Omental fat pad (tissue), 4 donors: ENCODE measurements around the gene NAA50. TPM values are rescaled to one million over a fixed set of nuclear protein-coding genes. Genes with fewer than 3 reads are reported as not detected.

Experiments used
- ATAC-seq: fragments of 150-250 bp; one replicate; pipeline ENCODE4 v1.9.1; 2016; ENCODE audit warnings: mild to moderate bottlenecking, moderate library complexity; ENCODE audit not compliant: low FRiP score
- DNase-seq: peaks from one replicate; pipeline ENCODE4 v3.0.0-alpha.2; 2019; ENCODE audit warnings: low spot score
- total RNA-seq, 4 donors: library from RNA; depleted of rRNA; stranded (reverse); fragments of >200 nt; gene quantifications; one replicate each; pipeline ENCODE4 v1.1.0, GENCODE V29; 2016
- TF ChIP-seq, protein P1 (sequence below), 3 donors: fragments of 450-650 bp; IDR thresholded peaks; one replicate each; pipeline ENCODE4 v1.5.1; 2016 to 2017; ENCODE audit warnings: antibody characterized with exemption in 3 of 3, mild to moderate bottlenecking in 3 of 3, moderate library complexity in 2 of 3

The NAA50 gene
- total RNA-seq, 4 donors from 2014 or later = 64.9 to 185 (median 171) TPM

DNA sequence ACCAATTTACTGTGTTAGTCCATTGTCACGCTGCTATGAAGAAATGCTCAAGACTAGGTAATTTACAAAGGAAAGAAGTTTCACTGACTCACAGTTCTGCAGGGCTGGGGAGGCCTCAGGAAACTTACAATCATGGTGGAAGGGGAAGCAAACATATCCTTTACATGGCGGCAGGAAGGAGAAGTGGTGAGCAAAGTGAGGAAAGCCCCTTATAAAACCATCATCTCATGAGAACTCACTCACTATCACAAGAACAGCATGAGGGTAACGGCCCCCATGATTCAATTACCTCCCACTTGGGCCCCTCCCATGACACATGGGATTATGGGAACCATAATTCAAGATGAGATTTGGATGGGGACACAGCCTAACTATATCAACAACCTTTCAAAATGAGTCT, 69.8 kb downstream of the NAA50 start:
- DNase-seq (no peak), ATAC-seq (no peak)
- TF ChIP-seq, protein P1, sequence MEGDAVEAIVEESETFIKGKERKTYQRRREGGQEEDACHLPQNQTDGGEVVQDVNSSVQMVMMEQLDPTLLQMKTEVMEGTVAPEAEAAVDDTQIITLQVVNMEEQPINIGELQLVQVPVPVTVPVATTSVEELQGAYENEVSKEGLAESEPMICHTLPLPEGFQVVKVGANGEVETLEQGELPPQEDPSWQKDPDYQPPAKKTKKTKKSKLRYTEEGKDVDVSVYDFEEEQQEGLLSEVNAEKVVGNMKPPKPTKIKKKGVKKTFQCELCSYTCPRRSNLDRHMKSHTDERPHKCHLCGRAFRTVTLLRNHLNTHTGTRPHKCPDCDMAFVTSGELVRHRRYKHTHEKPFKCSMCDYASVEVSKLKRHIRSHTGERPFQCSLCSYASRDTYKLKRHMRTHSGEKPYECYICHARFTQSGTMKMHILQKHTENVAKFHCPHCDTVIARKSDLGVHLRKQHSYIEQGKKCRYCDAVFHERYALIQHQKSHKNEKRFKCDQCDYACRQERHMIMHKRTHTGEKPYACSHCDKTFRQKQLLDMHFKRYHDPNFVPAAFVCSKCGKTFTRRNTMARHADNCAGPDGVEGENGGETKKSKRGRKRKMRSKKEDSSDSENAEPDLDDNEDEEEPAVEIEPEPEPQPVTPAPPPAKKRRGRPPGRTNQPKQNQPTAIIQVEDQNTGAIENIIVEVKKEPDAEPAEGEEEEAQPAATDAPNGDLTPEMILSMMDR (IDR thresholded peaks at IDR 0.05) = no peak

DNA sequence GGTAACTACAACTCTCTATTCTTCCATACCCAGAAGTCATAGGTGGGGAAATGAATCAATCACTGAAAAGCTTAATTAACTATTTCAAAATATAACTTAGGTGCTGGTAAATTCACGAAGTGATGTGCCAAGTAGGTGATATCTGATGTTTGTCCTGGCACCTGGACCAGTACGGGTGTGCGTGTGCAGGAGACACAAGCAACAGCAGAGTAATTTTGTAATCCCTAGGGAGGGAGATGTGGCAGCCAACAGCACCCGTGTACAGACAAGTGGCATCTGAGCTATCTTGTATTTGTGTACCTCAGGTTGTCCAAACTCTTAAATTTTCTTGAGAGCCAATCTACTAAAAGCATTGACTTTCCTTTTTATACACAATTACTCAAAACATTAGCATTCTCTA, 72.5 kb downstream of the NAA50 start:
- TF ChIP-seq, protein P1 (IDR thresholded peaks at IDR 0.05) = no peak
- ATAC-seq (no peak), DNase-seq (no peak)

DNA sequence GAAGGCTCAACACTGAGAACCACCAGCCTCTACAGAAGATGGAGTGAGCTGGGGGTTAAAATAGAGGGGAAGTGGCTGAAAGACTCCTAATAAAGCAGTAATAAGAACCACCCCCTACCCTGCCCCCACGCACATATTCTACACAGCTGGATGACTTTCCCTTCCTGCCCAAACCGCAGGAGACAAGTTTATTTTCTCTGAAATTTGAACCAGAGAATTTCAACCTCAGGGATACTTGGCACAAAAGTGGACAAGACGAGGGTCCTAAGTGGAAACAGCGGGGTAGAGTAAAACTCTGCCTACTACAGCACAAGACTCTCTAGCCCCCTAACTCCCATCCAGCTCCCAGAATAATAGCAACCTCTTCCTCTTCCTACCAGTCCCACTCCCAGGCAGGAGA, 78.0 kb downstream of the NAA50 start:
- no peak for ATAC-seq
- TF ChIP-seq, protein P1 (IDR thresholded peaks at IDR 0.05) = no peak

More for the DNA sequence above, 78.0 kb downstream of the NAA50 start:
- DNase-seq = no peak

Other genes starting within 250 kb of the NAA50 start
- 10 to 100 TPM in 1 of 4 donors, 1 to 10 TPM in 3; 7.3 to 16.2 (median 9.0) TPM for gene SPICE1, start 231.1 kb downstream of the NAA50 start, total RNA-seq
- 1 to 10 TPM; 2.7 to 7.4 (median 5.1) TPM for gene SIDT1, start 213.7 kb downstream of the NAA50 start, total RNA-seq
- 10 to 100 TPM; 19.7 to 37.7 (median 27.2) TPM for gene USF3, start 49.6 kb downstream of the NAA50 start, total RNA-seq
- 10 to 100 TPM; 47.0 to 53.4 (median 50.1) TPM for gene ATP6V1A, start 786 bp upstream of the NAA50 start, total RNA-seq
- gene GRAMD1C, start 92.5 kb upstream of the NAA50 start, total RNA-seq = 10 to 100 TPM in 1 of 4 donors, 1 to 10 TPM in 3; 1.4 to 10.9 (median 4.9) TPM
- 1 to 10 TPM; 3.2 to 5.5 (median 4.8) TPM for gene ZDHHC23, start 201.8 kb upstream of the NAA50 start, total RNA-seq